Fibroblast of lung (primary cell): Measurements from ENCODE around the gene WAC.

Source experiments
- EZH2 ChIP-seq: IDR thresholded peaks from 2 replicates; pipeline ENCODE4 v1.5.1; 2012; ENCODE audit warnings: low read length, control low read depth, mild to moderate bottlenecking; ENCODE audit errors: missing control alignments
- TF ChIP-seq, protein P1 (sequence below), 2 donors: IDR thresholded peaks in 1 of 2; conservative IDR thresholded peaks in 1 of 2; 1 replicate in 1 of 2; 2 replicates in 1 of 2; pipeline ENCODE4 v1.5.1; 2011 to 2012; ENCODE audit warnings: low read length in 2 of 2, control low read depth in 1 of 2, inconsistent platforms in 1 of 2, low read depth in 1 of 2, mild to moderate bottlenecking in 1 of 2

DNA sequence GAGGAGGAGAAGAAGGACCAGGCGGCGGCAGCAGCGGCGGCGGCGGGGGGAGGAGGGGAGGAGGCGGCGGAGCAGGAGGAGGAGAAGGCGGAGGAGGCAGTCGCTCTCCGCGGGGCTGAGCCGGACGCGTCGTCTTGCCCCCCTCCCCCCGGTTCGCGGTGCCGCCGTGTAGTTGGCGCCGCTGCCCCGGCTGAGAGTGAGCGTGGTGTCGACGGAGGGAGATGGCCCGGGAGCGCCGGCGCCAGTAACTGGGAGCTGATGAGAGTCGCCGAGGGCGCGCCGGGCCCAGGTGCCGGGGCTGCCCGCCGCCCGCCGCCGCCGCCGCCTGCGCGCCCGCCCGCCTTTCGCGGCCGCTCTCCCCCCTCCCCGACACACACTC lies 257 bp downstream of the WAC start:
- TF ChIP-seq, protein P1, sequence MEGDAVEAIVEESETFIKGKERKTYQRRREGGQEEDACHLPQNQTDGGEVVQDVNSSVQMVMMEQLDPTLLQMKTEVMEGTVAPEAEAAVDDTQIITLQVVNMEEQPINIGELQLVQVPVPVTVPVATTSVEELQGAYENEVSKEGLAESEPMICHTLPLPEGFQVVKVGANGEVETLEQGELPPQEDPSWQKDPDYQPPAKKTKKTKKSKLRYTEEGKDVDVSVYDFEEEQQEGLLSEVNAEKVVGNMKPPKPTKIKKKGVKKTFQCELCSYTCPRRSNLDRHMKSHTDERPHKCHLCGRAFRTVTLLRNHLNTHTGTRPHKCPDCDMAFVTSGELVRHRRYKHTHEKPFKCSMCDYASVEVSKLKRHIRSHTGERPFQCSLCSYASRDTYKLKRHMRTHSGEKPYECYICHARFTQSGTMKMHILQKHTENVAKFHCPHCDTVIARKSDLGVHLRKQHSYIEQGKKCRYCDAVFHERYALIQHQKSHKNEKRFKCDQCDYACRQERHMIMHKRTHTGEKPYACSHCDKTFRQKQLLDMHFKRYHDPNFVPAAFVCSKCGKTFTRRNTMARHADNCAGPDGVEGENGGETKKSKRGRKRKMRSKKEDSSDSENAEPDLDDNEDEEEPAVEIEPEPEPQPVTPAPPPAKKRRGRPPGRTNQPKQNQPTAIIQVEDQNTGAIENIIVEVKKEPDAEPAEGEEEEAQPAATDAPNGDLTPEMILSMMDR (conservative IDR thresholded peaks at IDR 0.05 in 1 of 2, IDR thresholded peaks at IDR 0.05 in 1 of 2; ENCODE audit: low read depth in 1 of 2, low read length in 2 of 2): no peak
- no peak for TF ChIP-seq EZH2
